WTC11 (cell line): ENCODE measurements around the gene THRA. TPM values are rescaled to one million over a fixed set of nuclear protein-coding genes. Genes with fewer than 3 reads are reported as not detected.
A peak's percentile ranks its signal among the peaks of the same experiment; 100 is the strongest.

Experiments
- ATAC-seq: fragments of 200-7000 bp; cut with Tn5 transposase; 2 replicates; pipeline ENCODE4 v1.10.0; 2021; ENCODE audit warnings: mild to moderate bottlenecking, moderate library complexity
- CTCF ChIA-PET: fragments of 300-600 bp; sonication (Branson Sonifier 250); formaldehyde crosslinking; loops from one replicate; lab custom pipeline; 2021; ENCODE audit warnings: antibody characterized with exemption; lab: Charles Lee
- POLR2A ChIA-PET: fragments of 350-600 bp; sonication (Branson Sonifier 250); formaldehyde crosslinking; loops from one replicate; lab custom pipeline; 2021; ENCODE audit warnings: antibody characterized with exemption; lab: Charles Lee
- DNase-seq: peaks from one replicate; pipeline ENCODE4 v3.0.0; 2021; ENCODE audit warnings: low spot score
- H3K27ac Mint-ChIP-seq: 2 replicates; pipeline ENCODE4 v1.8.0; 2021; ENCODE audit warnings: mixed read lengths
- H3K27me3 Mint-ChIP-seq: 2 replicates; pipeline ENCODE4 v1.8.0; 2021; ENCODE audit warnings: low read depth, mild to moderate bottlenecking, moderate library complexity, mixed read lengths
- H3K36me3 Mint-ChIP-seq: 2 replicates; pipeline ENCODE4 v1.8.0; 2021; ENCODE audit warnings: mixed read lengths
- H3K4me1 Mint-ChIP-seq: 2 replicates; pipeline ENCODE4 v1.8.0; 2022; ENCODE audit warnings: mixed read lengths
- H3K4me3 Mint-ChIP-seq: 2 replicates; pipeline ENCODE4 v1.8.0; 2021; ENCODE audit warnings: mild to moderate bottlenecking, moderate library complexity, mixed read lengths
- H3K9me3 Mint-ChIP-seq: 2 replicates; pipeline ENCODE4 v1.8.0; 2021; ENCODE audit warnings: mixed read lengths
- ATF1 ChIP-seq: sonication (generic); formaldehyde crosslinking; IDR thresholded peaks from 2 replicates; pipeline ENCODE4 v1.8.1; 2023; ENCODE audit warnings: mild to moderate bottlenecking, moderate library complexity, missing genetic modification reagents
- CREM ChIP-seq: sonication (generic); formaldehyde crosslinking; IDR thresholded peaks from 2 replicates; pipeline ENCODE4 v1.8.1; 2022; ENCODE audit warnings: mild to moderate bottlenecking, missing genetic modification reagents, moderate library complexity
- ESRRA ChIP-seq: sonication (generic); formaldehyde crosslinking; IDR thresholded peaks from 2 replicates; pipeline ENCODE4 v1.8.1; 2022; ENCODE audit warnings: mild to moderate bottlenecking, missing genetic modification reagents, borderline replicate concordance
- GTF2I ChIP-seq: fragments of 250-450 bp; sonication (Bioruptor Pico); conservative IDR thresholded peaks from 2 replicates; pipeline ENCODE4 v1.4.0; 2021; ENCODE audit warnings: mild to moderate bottlenecking
- JAZF1 ChIP-seq: fragments of 250-450 bp; sonication (Bioruptor Pico); IDR thresholded peaks from 2 replicates; pipeline ENCODE4 v1.9.0; 2021; ENCODE audit warnings: moderate library complexity, mild to moderate bottlenecking, inconsistent platforms
- JUN ChIP-seq: sonication (generic); formaldehyde crosslinking; IDR thresholded peaks from 2 replicates; pipeline ENCODE4 v1.8.0; 2023; ENCODE audit warnings: mild to moderate bottlenecking, missing genetic modification reagents
- KAT7 ChIP-seq: sonication (generic); formaldehyde crosslinking; IDR thresholded peaks from 2 replicates; pipeline ENCODE4 v1.8.1; 2023; ENCODE audit warnings: missing genetic modification reagents, mild to moderate bottlenecking, borderline replicate concordance
- NFATC4 ChIP-seq: fragments of 250-450 bp; sonication (Bioruptor Pico); IDR thresholded peaks from 2 replicates; pipeline ENCODE4 v1.9.0; 2021; ENCODE audit warnings: mild to moderate bottlenecking
- NFYB ChIP-seq: sonication (generic); formaldehyde crosslinking; conservative IDR thresholded peaks from 2 replicates; pipeline ENCODE4 v1.8.0; 2022; ENCODE audit warnings: low read depth, missing genetic modification reagents
- NR1H2 ChIP-seq: sonication (generic); formaldehyde crosslinking; IDR thresholded peaks from 2 replicates; pipeline ENCODE4 v1.9.0; 2021; ENCODE audit warnings: mild to moderate bottlenecking, moderate library complexity, missing genetic modification reagents
- NR2C2 ChIP-seq: sonication (generic); formaldehyde crosslinking; IDR thresholded peaks from 2 replicates; pipeline ENCODE4 v1.8.0; 2022; ENCODE audit warnings: mild to moderate bottlenecking, missing genetic modification reagents
- NR3C1 ChIP-seq: sonication (generic); formaldehyde crosslinking; conservative IDR thresholded peaks from 2 replicates; pipeline ENCODE4 v1.8.1; 2023; ENCODE audit warnings: low read depth, mild to moderate bottlenecking, missing genetic modification reagents
- SMAD4 ChIP-seq: sonication (generic); formaldehyde crosslinking; IDR thresholded peaks from 2 replicates; pipeline ENCODE4 v1.8.0; 2022; ENCODE audit warnings: mild to moderate bottlenecking, missing genetic modification reagents
- SP1 ChIP-seq: sonication (generic); formaldehyde crosslinking; conservative IDR thresholded peaks from 2 replicates; pipeline ENCODE4 v1.8.1; 2022; ENCODE audit warnings: missing genetic modification reagents
- TEAD1 ChIP-seq: sonication (generic); formaldehyde crosslinking; IDR thresholded peaks from 2 replicates; pipeline ENCODE4 v1.8.0; 2022; ENCODE audit warnings: mild to moderate bottlenecking, missing genetic modification reagents
- TEAD4 ChIP-seq: sonication (generic); formaldehyde crosslinking; IDR thresholded peaks from 2 replicates; pipeline ENCODE4 v1.8.0; 2022; ENCODE audit warnings: mild to moderate bottlenecking, missing genetic modification reagents
- total RNA-seq: library from RNA; stranded (reverse); gene quantifications from 3 replicates; pipeline ENCODE4 v1.2.3, GENCODE V29; 2021
- TF ChIP-seq, protein P1 (sequence below): fragments of 200-600 bp; IDR thresholded peaks from 2 replicates; pipeline ENCODE4 v1.8.0; 2022; ENCODE audit warnings: antibody characterized with exemption
- TF ChIP-seq, protein P2 (sequence below): sonication (generic); formaldehyde crosslinking; IDR thresholded peaks from 2 replicates; pipeline ENCODE4 v1.8.1; 2022; ENCODE audit warnings: missing genetic modification reagents, borderline replicate concordance
- TF ChIP-seq, protein P3 (sequence below): sonication (generic); formaldehyde crosslinking; IDR thresholded peaks from 2 replicates; pipeline ENCODE4 v1.8.0; 2022; ENCODE audit warnings: mild to moderate bottlenecking, missing genetic modification reagents
- TF ChIP-seq, protein P4 (sequence below): sonication (generic); formaldehyde crosslinking; conservative IDR thresholded peaks from 2 replicates; pipeline ENCODE4 v1.8.1; 2022; ENCODE audit warnings: mild to moderate bottlenecking, missing genetic modification reagents
- TF ChIP-seq, protein P5 (sequence below): sonication (generic); formaldehyde crosslinking; IDR thresholded peaks from 2 replicates; pipeline ENCODE4 v1.8.0; 2022; ENCODE audit warnings: missing genetic modification reagents
- TF ChIP-seq, protein P6 (sequence below): sonication (generic); formaldehyde crosslinking; IDR thresholded peaks from 2 replicates; pipeline ENCODE4 v1.8.1; 2023; ENCODE audit warnings: mild to moderate bottlenecking, missing genetic modification reagents, moderate library complexity
- TF ChIP-seq, protein P7 (sequence below): sonication (generic); formaldehyde crosslinking; IDR thresholded peaks from 2 replicates; pipeline ENCODE4 v1.8.1; 2022; ENCODE audit warnings: mild to moderate bottlenecking, moderate library complexity, missing genetic modification reagents

THRA gene
- total RNA-seq, 1 experiment from 2014 or later, result 15.9 TPM

DNA sequence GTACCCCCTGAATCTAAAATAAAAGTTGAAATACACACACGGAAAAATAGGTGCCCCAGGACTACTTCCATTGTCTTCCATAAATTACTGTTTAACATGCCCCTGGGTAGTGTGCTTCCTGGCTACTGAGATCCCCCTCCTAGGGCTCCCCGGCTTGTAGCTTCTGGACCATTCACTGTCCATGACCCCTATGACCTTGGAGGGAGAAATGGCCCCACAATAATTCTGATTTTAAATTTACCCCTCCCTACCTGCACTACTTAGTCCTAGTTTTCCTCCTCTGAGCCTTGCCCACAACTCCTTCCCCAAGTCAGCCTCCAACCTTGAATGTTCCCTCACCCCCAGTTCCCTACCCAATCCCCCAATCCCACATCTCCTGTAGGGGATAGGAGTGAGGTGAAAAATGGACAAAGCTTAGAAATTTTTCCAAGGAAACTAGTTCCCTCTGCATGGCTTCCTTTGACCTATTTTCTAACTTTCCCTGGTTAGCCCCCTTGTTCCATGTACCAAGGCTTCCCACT, 49.5 kb downstream of the THRA start:
- POLR2A ChIA-PET, result interaction anchor here (0.6 to 5.7 kb wide), 8 partner anchors 10 to 79 kb away, joined by 3 to 56 read pairs (median 10); partner anchors contain the start of genes CASC3, MED24, MSL1 and NR1D1
- peaks cover 79% of the 10 kb centered on the region for H3K4me1 Mint-ChIP-seq
- H3K27me3 Mint-ChIP-seq, result peaks cover 14% of the 10 kb centered on the region
- no peaks in the 10 kb centered on the region for H3K36me3 Mint-ChIP-seq
- peak overlapping the region; percentile 76 for H3K27ac Mint-ChIP-seq
- H3K9me3 Mint-ChIP-seq, result no peaks in the 10 kb centered on the region
- H3K4me3 Mint-ChIP-seq, result peak overlapping the region; percentile 27; the same call in 1 of the 2 replicates
- DNase-seq (no peak), ATAC-seq (no peak)
- TF ChIP-seq ESRRA (CRISPR knock-in tag), result no peak
- TF ChIP-seq, protein P1, sequence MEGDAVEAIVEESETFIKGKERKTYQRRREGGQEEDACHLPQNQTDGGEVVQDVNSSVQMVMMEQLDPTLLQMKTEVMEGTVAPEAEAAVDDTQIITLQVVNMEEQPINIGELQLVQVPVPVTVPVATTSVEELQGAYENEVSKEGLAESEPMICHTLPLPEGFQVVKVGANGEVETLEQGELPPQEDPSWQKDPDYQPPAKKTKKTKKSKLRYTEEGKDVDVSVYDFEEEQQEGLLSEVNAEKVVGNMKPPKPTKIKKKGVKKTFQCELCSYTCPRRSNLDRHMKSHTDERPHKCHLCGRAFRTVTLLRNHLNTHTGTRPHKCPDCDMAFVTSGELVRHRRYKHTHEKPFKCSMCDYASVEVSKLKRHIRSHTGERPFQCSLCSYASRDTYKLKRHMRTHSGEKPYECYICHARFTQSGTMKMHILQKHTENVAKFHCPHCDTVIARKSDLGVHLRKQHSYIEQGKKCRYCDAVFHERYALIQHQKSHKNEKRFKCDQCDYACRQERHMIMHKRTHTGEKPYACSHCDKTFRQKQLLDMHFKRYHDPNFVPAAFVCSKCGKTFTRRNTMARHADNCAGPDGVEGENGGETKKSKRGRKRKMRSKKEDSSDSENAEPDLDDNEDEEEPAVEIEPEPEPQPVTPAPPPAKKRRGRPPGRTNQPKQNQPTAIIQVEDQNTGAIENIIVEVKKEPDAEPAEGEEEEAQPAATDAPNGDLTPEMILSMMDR, result no peak
- TF ChIP-seq, protein P2, sequence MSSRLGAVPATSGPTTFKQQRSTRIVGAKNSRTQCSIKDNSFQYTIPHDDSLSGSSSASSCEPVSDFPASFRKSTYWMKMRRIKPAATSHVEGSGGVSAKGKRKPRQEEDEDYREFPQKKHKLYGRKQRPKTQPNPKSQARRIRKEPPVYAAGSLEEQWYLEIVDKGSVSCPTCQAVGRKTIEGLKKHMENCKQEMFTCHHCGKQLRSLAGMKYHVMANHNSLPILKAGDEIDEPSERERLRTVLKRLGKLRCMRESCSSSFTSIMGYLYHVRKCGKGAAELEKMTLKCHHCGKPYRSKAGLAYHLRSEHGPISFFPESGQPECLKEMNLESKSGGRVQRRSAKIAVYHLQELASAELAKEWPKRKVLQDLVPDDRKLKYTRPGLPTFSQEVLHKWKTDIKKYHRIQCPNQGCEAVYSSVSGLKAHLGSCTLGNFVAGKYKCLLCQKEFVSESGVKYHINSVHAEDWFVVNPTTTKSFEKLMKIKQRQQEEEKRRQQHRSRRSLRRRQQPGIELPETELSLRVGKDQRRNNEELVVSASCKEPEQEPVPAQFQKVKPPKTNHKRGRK, result no peak
- CTCF ChIA-PET, result interaction anchor here (0.6 to 6.7 kb wide), 42 partner anchors 10 to 306 kb away, joined by 3 to 185 read pairs (median 10); partner anchors contain the start of genes CASC3, CSF3, MED24 and MSL1

DNA sequence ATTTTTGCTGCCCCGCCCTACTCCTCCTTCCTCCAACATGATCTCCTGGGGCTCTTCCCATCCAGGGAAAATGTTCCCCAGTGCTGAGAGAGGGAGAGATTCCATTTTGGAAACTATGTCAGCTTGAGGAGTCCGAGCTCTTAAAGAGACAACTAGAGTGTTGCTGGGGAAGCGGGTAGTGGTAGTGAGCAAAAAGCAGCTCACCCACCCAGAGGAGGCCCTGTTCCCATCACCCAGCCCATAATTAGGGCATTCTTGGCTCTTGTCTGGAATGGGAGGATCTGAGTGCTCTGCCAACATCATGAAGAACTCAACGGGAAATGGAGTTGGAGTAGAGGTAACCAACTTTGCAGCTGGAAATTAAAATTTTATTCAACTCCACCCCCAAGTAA, 49.9 kb downstream of the THRA start:
- Mint-ChIP-seq H3K4me1 (peaks cover 74% of the 10 kb centered on the region), H3K4me3 (peak overlapping the region; percentile 27; the same call in 1 of the 2 replicates), H3K9me3 (no peaks in the 10 kb centered on the region), H3K27me3 (peaks cover 9% of the 10 kb centered on the region), H3K36me3 (no peaks in the 10 kb centered on the region), H3K27ac (peak overlapping the region; percentile 76)
- no peak for TF ChIP-seq SMAD4 (CRISPR knock-in tag)
- no peak for TF ChIP-seq TEAD1
- TF ChIP-seq NFYB (CRISPR knock-in tag), result no peak
- TF ChIP-seq ATF1 (CRISPR knock-in tag), result no peak
- no peak for TF ChIP-seq JAZF1
- TF ChIP-seq, protein P3, sequence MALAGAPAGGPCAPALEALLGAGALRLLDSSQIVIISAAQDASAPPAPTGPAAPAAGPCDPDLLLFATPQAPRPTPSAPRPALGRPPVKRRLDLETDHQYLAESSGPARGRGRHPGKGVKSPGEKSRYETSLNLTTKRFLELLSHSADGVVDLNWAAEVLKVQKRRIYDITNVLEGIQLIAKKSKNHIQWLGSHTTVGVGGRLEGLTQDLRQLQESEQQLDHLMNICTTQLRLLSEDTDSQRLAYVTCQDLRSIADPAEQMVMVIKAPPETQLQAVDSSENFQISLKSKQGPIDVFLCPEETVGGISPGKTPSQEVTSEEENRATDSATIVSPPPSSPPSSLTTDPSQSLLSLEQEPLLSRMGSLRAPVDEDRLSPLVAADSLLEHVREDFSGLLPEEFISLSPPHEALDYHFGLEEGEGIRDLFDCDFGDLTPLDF, result no peak
- TF ChIP-seq JUN, result no peak
- no peak for TF ChIP-seq KAT7
- TF ChIP-seq GTF2I (CRISPR knock-in tag), result no peak
- TF ChIP-seq NR3C1, result no peak
- no peak for TF ChIP-seq SP1 (CRISPR knock-in tag)
- TF ChIP-seq, protein P4, sequence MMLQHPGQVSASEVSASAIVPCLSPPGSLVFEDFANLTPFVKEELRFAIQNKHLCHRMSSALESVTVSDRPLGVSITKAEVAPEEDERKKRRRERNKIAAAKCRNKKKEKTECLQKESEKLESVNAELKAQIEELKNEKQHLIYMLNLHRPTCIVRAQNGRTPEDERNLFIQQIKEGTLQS (CRISPR knock-in tag), result no peak
- TF ChIP-seq NR2C2, result no peak
- TF ChIP-seq, protein P5, sequence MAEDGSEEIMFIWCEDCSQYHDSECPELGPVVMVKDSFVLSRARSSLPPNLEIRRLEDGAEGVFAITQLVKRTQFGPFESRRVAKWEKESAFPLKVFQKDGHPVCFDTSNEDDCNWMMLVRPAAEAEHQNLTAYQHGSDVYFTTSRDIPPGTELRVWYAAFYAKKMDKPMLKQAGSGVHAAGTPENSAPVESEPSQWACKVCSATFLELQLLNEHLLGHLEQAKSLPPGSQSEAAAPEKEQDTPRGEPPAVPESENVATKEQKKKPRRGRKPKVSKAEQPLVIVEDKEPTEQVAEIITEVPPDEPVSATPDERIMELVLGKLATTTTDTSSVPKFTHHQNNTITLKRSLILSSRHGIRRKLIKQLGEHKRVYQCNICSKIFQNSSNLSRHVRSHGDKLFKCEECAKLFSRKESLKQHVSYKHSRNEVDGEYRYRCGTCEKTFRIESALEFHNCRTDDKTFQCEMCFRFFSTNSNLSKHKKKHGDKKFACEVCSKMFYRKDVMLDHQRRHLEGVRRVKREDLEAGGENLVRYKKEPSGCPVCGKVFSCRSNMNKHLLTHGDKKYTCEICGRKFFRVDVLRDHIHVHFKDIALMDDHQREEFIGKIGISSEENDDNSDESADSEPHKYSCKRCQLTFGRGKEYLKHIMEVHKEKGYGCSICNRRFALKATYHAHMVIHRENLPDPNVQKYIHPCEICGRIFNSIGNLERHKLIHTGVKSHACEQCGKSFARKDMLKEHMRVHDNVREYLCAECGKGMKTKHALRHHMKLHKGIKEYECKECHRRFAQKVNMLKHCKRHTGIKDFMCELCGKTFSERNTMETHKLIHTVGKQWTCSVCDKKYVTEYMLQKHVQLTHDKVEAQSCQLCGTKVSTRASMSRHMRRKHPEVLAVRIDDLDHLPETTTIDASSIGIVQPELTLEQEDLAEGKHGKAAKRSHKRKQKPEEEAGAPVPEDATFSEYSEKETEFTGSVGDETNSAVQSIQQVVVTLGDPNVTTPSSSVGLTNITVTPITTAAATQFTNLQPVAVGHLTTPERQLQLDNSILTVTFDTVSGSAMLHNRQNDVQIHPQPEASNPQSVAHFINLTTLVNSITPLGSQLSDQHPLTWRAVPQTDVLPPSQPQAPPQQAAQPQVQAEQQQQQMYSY, result no peak
- TF ChIP-seq NFATC4 (CRISPR knock-in tag), result no peak
- TF ChIP-seq, protein P6, sequence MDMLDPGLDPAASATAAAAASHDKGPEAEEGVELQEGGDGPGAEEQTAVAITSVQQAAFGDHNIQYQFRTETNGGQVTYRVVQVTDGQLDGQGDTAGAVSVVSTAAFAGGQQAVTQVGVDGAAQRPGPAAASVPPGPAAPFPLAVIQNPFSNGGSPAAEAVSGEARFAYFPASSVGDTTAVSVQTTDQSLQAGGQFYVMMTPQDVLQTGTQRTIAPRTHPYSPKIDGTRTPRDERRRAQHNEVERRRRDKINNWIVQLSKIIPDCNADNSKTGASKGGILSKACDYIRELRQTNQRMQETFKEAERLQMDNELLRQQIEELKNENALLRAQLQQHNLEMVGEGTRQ (CRISPR knock-in tag), result no peak
- no peak for TF ChIP-seq TEAD4
- TF ChIP-seq CREM (CRISPR knock-in tag), result no peak
- TF ChIP-seq, protein P7, sequence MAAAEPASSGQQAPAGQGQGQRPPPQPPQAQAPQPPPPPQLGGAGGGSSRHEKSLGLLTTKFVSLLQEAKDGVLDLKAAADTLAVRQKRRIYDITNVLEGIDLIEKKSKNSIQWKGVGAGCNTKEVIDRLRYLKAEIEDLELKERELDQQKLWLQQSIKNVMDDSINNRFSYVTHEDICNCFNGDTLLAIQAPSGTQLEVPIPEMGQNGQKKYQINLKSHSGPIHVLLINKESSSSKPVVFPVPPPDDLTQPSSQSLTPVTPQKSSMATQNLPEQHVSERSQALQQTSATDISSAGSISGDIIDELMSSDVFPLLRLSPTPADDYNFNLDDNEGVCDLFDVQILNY (CRISPR knock-in tag), result no peak
- no peak for TF ChIP-seq NR1H2 (CRISPR knock-in tag)
- ATAC-seq (no peak), DNase-seq (no peak)
- POLR2A ChIA-PET, result interaction anchor here (0.7 to 5.7 kb wide), 16 partner anchors 9 to 175 kb away, joined by 3 to 56 read pairs (median 4); partner anchors contain the start of genes CASC3, CDC6, MED24 and MSL1
- CTCF ChIA-PET, result interaction anchor here (0.6 to 6.7 kb wide), 39 partner anchors 10 to 305 kb away, joined by 3 to 185 read pairs (median 11); partner anchors contain the start of genes CASC3, CSF3, MED24 and MSL1
